Measurements from ENCODE around the gene RBM33.
"Not testable (repeated sequence)": the region's sequence is repeated elsewhere in the genome, so short reads cannot be mapped to it uniquely, and the experiment has no call there.

The RBM33 gene

GRCh38 chr7:155665957-155666287, 21.5 kb downstream of the RBM33 start:
- DNase-seq = no peak

GRCh38 chr7:155667241-155667829, 22.9 kb downstream of the RBM33 start:
- no peak for DNase-seq

- no peak for DNase-seq
Measured at GRCh38 chr7:155669717-155670505, 25.4 kb downstream of the RBM33 start.

GRCh38 chr7:155670521-155670920, 26.1 kb downstream of the RBM33 start:
- DNase-seq = no peak

GRCh38 chr7:155674556-155674955, 30.1 kb downstream of the RBM33 start:
- no peak for DNase-seq

- DNase-seq = no peak
Measured at GRCh38 chr7:155676052-155676451, 31.6 kb downstream of the RBM33 start.

GRCh38 chr7:155677688-155678087, 33.2 kb downstream of the RBM33 start:
- DNase-seq = no peak

- no peak for DNase-seq
Measured at GRCh38 chr7:155680124-155680523, 35.7 kb downstream of the RBM33 start.

- no peak for DNase-seq
Measured at GRCh38 chr7:155680864-155681263, 36.4 kb downstream of the RBM33 start.

GRCh38 chr7:155681663-155682062, 37.2 kb downstream of the RBM33 start:
- DNase-seq = no peak

- no peak for DNase-seq
Measured at GRCh38 chr7:155682484-155682883, 38.0 kb downstream of the RBM33 start.

- DNase-seq = no peak
Measured at GRCh38 chr7:155683098-155683497, 38.6 kb downstream of the RBM33 start.

- no peak for DNase-seq
Measured at GRCh38 chr7:155683714-155684113, 39.3 kb downstream of the RBM33 start.

- no peak for DNase-seq
Measured at GRCh38 chr7:155684543-155684942, 40.1 kb downstream of the RBM33 start.

- no peak for DNase-seq
Measured at GRCh38 chr7:155685070-155685790, 40.8 kb downstream of the RBM33 start.

GRCh38 chr7:155685791-155686160, 41.3 kb downstream of the RBM33 start:
- no peak for DNase-seq

GRCh38 chr7:155686620-155687324, 42.3 kb downstream of the RBM33 start:
- not testable (repeated sequence) for DNase-seq

- not testable (repeated sequence) for DNase-seq
Measured at GRCh38 chr7:155688237-155688636, 43.8 kb downstream of the RBM33 start.

- DNase-seq = not testable (repeated sequence)
Measured at GRCh38 chr7:155690655-155691054, 46.2 kb downstream of the RBM33 start.

- no peak for DNase-seq
Measured at GRCh38 chr7:155692317-155692716, 47.9 kb downstream of the RBM33 start.

GRCh38 chr7:155693826-155694225, 49.4 kb downstream of the RBM33 start:
- DNase-seq = no peak

- no peak for DNase-seq
Measured at GRCh38 chr7:155694851-155695250, 50.4 kb downstream of the RBM33 start.

- no peak for DNase-seq
Measured at GRCh38 chr7:155696747-155697146, 52.3 kb downstream of the RBM33 start.

GRCh38 chr7:155698633-155699032, 54.2 kb downstream of the RBM33 start:
- DNase-seq = no peak
